GM23338 (cell line): ENCODE data around the gene ADAMTS4.

Experiments
- CTCF ChIP-seq, 2 experiments: fragments of 200-600 bp in 1 of 2; sonication (generic) in 1 of 2; conservative IDR thresholded peaks; 2 replicates each; pipeline versions ENCODE4 v1.5.1 to v1.6.1; 2016 to 2017; ENCODE audit warnings: antibody characterized with exemption in 2 of 2, low read depth in 2 of 2, mild to moderate bottlenecking in 2 of 2, moderate library complexity in 1 of 2
- POLR2AphosphoS5 ChIP-seq: IDR thresholded peaks from 2 replicates; pipeline ENCODE4 v1.6.1; 2016; ENCODE audit warnings: antibody characterized with exemption, low read depth
- TF ChIP-seq, protein P1 (sequence below): IDR thresholded peaks from one replicate; pipeline ENCODE4 v1.6.1; 2018; ENCODE audit warnings: antibody characterized with exemption; ENCODE audit not compliant: unreplicated experiment

GRCh38 chr1:161241682-161242081, 42.8 kb upstream of the ADAMTS4 start:
- TF ChIP-seq CTCF (conservative IDR thresholded peaks at IDR 0.05; ENCODE audit: low read depth in 2 of 2) (no peak), POLR2AphosphoS5 (no peak)
- TF ChIP-seq, protein P1, sequence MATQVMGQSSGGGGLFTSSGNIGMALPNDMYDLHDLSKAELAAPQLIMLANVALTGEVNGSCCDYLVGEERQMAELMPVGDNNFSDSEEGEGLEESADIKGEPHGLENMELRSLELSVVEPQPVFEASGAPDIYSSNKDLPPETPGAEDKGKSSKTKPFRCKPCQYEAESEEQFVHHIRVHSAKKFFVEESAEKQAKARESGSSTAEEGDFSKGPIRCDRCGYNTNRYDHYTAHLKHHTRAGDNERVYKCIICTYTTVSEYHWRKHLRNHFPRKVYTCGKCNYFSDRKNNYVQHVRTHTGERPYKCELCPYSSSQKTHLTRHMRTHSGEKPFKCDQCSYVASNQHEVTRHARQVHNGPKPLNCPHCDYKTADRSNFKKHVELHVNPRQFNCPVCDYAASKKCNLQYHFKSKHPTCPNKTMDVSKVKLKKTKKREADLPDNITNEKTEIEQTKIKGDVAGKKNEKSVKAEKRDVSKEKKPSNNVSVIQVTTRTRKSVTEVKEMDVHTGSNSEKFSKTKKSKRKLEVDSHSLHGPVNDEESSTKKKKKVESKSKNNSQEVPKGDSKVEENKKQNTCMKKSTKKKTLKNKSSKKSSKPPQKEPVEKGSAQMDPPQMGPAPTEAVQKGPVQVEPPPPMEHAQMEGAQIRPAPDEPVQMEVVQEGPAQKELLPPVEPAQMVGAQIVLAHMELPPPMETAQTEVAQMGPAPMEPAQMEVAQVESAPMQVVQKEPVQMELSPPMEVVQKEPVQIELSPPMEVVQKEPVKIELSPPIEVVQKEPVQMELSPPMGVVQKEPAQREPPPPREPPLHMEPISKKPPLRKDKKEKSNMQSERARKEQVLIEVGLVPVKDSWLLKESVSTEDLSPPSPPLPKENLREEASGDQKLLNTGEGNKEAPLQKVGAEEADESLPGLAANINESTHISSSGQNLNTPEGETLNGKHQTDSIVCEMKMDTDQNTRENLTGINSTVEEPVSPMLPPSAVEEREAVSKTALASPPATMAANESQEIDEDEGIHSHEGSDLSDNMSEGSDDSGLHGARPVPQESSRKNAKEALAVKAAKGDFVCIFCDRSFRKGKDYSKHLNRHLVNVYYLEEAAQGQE, result no peak
